HG02610 (cell line): ENCODE measurements around the gene KCNH2.

Source experiments
- ATAC-seq: cut with Tn5 transposase; IDR thresholded peaks from one replicate; pipeline ENCODE4 v1.9.1; 2021; ENCODE audit warnings: mild to moderate bottlenecking, moderate library complexity; ENCODE audit not compliant: unreplicated experiment

KCNH2 gene

GRCh38 chr7:150939052-150939451 lies 39.1 kb downstream of the KCNH2 start:
- no peak for ATAC-seq

GRCh38 chr7:150938566-150938965 lies 39.6 kb downstream of the KCNH2 start:
- no peak for ATAC-seq

- ATAC-seq = no peak
Observed at GRCh38 chr7:150937848-150938561, 40.1 kb downstream of the KCNH2 start.

GRCh38 chr7:150936018-150936417 lies 42.1 kb downstream of the KCNH2 start:
- no peak for ATAC-seq

- ATAC-seq = no peak
Observed at GRCh38 chr7:150935149-150935548, 43.0 kb downstream of the KCNH2 start.

- ATAC-seq = no peak
Observed at GRCh38 chr7:150934045-150934766, 43.9 kb downstream of the KCNH2 start.

GRCh38 chr7:150931199-150931869 lies 46.8 kb downstream of the KCNH2 start:
- no peak for ATAC-seq

GRCh38 chr7:150928541-150928940 lies 49.6 kb downstream of the KCNH2 start:
- ATAC-seq = no peak

GRCh38 chr7:150927956-150928344 lies 50.2 kb downstream of the KCNH2 start:
- ATAC-seq = no peak

GRCh38 chr7:150927157-150927955 lies 50.8 kb downstream of the KCNH2 start:
- ATAC-seq = no peak

- no peak for ATAC-seq
Observed at GRCh38 chr7:150926066-150926465, 52.1 kb downstream of the KCNH2 start.

- no peak for ATAC-seq
Observed at GRCh38 chr7:150924369-150924781, 53.7 kb downstream of the KCNH2 start.

- ATAC-seq = no peak
Observed at GRCh38 chr7:150923802-150924201, 54.3 kb downstream of the KCNH2 start.

- no peak for ATAC-seq
Observed at GRCh38 chr7:150923196-150923595, 54.9 kb downstream of the KCNH2 start.

GRCh38 chr7:150919160-150919559 lies 59.0 kb downstream of the KCNH2 start:
- no peak for ATAC-seq

- ATAC-seq = no peak
Observed at GRCh38 chr7:150918378-150918777, 59.7 kb downstream of the KCNH2 start.

- no peak for ATAC-seq
Observed at GRCh38 chr7:150917969-150918368, 60.2 kb downstream of the KCNH2 start.

GRCh38 chr7:150916670-150917069 lies 61.5 kb downstream of the KCNH2 start:
- ATAC-seq = no peak

- ATAC-seq = no peak
Observed at GRCh38 chr7:150914966-150915365, 63.2 kb downstream of the KCNH2 start.

GRCh38 chr7:150914196-150914595 lies 63.9 kb downstream of the KCNH2 start:
- no peak for ATAC-seq

- no peak for ATAC-seq
Observed at GRCh38 chr7:150912427-150912826, 65.7 kb downstream of the KCNH2 start.
